HG02571 (cell line): Measurements from ENCODE around the gene PSAPL1.

Source experiments
- ATAC-seq: cut with Tn5 transposase; IDR thresholded peaks from one replicate; pipeline ENCODE4 v1.9.1; 2021; ENCODE audit warnings: mild to moderate bottlenecking, moderate library complexity; ENCODE audit not compliant: unreplicated experiment

PSAPL1 gene

DNA sequence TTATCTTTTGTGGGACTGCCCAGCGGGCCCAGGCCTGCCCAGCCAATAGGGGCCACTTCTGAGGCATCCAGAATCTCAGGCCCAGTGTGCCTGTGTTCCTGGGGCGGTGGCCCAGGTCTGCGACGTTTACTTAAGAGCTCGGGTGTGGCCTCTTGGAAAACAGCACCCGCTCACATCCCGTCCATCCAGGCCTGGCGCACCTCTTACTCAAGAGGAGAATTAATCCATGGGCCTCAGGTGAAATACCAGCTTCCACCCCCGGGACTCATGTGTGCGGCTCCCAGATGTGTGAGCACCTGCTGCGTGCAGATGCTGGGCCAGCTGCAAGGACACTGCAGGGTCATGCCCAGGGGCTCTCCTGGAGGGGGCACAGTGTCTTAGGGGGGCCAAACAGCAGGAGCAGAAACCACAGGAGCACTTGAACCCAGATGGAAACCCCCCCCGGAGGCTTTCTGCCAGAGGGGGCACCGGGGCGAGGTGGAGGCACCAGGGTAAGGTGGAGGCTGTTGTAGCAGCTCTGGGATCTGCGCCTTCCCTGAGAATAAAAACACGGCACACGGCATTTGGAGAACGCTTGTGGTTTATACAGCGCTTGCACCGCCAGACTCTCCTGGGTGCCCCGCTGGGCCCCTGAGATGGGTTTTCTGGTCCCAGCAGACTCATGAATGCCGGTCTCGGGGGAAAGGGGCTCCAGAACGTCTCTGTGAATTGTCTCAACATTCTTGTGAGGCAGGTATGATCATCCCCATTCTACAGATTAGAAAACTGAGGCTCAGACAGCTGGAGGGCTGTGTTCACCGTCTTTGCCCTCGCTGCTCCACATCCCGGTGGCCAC, 2.8 kb downstream of the PSAPL1 start:
- ATAC-seq = no peak

DNA sequence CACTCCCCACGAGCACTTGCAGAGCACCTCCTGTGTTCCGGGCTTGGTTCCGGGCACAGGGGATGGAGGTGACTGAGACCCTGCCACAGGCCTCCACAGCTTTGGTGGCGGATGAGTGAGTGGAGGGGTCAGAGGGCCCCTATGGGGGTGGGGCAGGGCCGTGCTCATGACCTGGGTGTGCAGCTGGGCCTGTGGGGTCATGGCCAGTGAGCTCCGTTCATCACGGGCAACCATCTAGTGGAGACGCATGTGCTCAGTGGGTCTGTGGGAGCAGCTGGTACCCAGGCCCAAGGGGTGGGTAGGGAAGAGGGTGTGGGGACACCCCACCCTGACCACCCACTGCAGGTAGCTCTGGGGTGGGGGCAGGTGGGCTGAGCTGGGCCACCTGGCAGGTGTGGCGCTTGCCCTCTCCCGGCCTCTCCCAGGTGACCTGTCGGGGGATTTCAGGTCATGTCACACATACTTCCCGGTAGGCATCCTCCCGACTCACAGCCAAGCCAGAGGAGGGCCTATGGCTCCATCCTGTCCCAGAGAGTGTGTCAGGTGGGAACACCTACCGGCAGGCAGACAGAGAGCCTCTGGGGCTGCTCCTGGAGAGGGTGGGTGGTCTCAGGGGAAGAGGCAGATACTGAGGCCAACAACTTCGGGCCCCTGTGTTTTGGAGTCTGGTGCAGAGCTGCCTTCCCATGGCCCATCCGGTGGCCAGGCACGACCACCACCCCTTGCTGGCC, 3.6 kb downstream of the PSAPL1 start:
- no peak for ATAC-seq

DNA sequence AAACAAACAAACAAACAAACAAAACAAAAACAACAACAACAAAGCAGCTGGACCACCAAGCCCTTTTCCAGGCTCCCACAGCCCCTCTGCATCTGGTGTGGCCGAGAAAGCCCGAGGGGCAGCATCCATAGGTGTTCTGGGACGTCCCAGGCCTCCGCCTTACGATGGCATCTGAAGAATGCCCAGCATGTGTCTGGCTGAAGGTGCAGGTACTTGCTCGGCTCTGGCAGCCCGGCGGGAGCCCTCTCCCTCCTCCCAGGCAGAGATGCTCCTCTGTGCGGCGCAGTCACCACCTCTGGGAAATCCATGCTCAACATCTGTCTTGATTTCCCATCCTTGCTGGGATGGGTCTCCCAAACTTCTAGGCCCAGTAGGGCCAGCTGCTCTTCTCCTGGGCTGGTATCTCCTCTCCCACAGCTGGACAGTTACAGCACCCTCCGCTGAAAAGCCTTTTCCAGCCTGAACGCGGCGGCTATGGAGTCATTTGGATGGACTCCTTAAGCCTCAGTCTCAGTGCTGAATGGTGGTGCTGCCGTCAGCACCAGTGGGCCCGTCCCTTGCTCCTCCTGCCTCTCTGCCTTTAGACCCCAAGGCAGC, 4.3 kb downstream of the PSAPL1 start:
- no peak for ATAC-seq

DNA sequence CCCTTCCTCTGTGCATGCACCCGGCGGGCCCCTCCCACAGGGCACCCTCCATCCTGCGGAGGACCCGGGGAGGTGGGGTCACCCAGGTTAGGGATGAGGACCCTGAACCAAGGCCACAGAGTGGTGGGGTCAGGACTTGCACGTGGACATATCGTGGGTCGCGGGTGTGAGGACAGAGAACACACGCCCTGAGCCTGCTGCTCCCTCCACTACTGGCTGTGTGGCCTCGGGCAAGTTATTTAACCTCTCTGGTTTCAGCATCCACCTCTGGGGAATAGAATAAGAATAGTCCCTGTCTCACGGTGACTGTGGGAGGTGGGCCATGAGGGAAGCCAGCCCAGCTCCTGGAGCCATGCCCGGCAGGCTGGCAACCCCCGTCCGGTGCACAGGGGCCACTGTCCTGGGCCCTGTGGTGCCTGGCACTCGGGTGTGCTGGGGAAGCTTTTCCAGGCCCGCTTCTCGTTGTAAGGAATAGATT, 5.1 kb downstream of the PSAPL1 start:
- no peak for ATAC-seq

DNA sequence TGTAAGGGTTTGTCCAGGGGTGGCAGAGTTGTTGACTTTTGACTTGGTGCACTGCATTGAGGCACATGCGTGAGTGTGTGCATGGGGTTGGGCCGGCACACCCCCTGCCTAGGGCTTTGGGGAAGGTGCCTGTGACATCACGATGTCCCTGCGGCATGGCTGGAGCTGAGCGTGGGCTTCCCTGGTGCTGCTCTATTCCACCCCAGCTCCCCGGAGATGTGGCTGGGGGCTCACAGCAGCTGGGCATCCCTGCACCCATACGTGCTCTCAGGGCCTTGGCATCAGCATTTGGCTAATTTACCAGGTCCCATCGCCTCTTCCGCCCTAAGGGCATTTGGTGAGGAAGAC, 5.7 kb downstream of the PSAPL1 start:
- no peak for ATAC-seq

DNA sequence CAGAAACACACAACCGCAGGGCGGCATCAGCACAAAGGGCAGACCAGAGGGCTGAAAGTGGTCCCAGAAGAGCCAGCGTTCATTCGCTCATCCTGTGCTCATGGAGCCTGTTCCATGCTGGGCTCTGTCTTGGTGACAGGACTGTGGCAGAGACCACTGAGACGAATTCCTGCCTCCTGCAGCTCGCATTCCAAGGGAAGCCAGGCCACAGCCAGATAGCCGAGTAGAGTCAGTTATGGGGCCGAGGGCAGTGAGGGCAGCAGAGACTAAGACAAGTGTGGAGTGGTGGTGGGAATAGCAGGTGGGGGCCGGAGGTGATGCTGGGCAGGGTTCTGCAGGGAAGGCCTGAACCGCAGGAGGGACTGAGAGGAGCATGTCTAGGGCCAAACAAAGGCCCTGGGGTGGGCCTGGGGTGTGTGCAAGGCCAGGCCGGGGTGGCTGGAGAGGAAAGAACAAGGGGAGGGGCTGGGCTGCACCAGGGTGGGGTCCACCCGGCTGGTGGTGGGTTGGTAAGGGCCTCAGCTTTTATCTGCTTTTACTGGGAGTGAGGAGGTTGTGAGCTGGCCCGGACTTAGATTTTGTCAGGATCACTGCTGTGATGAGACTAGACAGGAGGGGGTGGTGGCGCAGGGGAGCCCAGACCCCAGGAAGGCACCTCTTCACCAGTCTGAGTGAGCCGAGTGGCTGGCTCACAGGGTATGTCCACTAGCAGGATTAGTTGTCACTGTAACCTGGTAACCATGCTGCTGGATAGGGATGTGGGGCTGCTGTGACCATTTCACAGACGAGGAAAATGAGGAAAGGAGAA, 6.3 kb downstream of the PSAPL1 start:
- ATAC-seq = no peak

DNA sequence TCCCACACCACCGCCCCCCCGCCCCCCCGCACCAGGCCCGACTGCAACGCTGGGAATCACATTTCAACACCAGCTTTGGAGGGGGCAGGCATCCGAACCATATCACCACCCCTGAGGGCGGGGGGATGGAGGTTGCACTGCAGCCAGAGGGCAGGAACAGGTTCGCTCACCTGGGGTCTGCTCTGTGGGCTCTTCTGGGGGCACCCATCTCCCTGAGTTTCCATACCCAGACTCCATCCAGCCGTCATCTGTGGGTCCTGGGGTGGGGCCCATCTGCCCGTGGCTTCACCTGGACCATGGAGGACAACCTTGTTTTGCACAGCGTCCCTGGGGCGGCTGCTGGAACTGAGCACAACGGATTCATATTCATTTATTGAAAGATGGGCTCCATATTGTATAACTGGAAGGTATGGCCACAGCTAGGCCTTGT, 6.9 kb downstream of the PSAPL1 start:
- no peak for ATAC-seq

DNA sequence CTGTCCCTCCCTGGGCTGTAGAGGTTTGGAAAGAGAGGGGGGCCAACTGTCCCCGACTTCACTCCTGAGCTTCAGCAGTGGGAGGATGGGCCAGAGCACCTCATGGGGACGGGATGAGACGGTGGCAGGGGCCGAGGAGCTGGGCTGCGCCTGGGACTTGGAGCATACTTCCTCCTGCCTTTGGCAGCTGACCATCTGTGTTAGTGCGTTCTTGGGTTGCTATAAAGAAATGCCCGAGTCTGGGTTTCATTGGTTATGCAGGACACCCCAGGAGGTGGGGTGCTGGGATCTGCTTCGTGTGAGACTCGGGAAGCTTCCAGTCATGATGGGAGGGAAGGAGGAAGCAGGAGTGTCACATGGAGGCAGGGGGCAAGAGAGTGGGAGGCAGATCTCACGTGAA, 7.4 kb downstream of the PSAPL1 start:
- ATAC-seq = no peak

DNA sequence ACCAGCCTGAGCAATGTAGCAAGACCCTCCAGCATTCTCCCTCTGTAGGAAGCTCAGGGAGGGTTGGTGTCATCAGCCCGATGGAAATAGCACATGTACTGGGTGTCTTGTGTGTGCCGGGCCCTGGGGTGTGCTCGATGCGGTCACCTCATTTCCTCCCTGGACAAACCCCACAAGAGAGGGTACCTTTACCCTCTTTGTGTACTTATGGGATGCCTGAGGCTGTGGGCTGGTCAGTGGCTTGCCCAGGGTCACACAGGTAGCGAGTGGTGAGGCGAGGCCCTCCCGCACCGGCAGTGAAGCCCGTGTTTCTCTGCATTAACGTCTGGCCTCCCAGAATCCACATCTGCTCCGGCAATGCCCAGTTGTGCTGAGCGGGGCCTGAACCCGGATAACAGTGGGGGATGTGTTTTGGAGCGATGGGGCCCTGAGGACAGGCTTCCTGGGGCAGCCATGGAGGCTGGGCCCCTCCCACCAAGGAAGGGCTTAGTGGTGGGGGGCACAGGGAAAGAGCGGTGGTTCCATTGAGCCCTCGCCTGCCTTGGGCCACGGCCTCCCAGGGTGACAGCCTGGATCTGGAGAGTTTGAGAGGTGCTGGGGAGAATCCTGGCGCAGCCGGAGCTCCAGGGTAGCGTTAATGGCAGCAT, 8.1 kb downstream of the PSAPL1 start:
- ATAC-seq = no peak

DNA sequence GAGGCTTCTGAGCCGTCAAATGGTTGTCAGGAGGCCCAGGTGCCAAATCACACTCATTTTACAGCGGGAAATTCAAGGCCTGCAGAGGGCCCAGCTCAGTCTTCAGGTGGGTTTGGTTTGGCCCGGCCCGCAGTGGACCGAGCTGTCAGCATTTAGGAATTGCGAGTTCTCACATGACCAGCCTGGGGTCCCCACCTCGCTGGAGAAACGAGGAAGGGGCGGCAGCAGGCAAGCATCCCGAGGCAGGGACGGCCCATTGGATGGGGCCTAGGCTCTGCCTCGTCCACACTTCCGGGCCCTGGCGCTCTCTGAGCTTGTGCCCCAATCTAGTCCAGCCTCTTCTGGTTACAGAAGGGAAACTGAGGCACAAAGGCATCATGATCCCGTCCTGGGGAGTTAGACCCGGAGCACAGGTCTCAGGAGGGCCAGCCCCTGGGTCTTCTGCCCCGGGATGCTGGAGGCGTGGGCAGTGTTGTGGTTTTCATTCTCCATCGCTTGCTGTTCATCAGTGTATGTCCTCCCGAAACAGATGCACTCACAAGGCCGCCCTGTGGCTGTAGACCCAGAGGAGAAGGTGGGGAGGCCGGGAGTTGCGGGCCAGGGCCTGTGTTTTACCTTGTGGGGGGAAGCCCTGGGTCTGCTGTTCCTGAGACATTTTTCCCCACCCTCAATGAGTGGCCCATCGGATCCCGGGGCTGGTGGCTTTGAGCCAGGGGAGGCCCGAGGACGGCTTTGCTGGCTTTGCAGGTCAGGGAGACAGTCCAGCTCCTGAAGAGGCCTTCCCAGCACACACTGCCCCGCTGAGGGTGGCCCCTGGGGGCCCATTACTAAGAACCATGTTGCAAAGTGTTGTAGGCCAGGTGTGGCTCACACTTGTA, 8.9 kb downstream of the PSAPL1 start:
- ATAC-seq = no peak

DNA sequence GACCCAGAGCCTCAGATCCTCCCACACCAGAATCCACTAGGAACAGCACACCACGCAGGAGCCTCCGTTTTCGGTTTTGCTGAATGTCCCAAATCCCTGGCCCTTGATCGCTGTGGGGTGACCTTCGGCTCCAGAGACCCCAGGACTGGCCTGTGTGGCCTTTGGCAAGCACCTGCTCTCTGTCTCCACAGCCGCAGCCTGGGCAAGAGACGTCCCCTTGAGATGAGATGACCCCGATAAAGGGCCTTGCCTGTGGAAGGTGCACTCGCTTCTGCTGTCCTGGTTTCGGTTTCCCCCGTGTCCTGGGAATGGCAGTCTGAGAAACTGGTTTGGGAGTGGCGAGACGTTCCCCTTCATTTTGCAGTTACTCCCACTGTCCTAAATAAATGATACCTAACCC, 9.6 kb downstream of the PSAPL1 start:
- ATAC-seq = no peak

DNA sequence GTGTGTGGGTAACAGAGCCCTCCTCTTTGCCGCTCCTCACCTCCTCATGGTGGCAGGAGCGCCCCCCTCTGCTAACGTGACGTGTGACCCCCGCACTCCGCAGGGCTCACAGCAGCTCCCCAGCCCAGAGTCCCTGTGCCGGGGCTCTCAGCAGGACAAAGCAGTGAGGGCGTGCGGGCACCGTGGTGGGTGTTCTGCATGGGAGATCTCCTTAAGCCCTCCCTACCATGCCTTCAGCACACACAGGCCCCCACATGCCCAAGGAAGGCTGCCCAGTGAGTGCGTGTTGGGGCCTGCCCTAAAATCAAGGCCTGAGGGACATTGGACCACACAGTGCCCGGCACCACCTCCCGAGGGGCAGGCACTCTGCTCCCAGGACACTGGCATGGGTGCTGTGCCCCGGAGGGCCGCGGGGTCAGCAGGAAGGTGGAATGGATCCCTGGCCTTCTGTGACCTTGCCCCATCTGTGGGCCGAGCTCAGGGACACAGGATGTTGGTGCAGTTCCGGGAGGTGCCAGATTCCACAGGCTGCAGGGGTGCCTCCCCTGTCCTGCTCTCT, 10.1 kb downstream of the PSAPL1 start:
- no peak for ATAC-seq

DNA sequence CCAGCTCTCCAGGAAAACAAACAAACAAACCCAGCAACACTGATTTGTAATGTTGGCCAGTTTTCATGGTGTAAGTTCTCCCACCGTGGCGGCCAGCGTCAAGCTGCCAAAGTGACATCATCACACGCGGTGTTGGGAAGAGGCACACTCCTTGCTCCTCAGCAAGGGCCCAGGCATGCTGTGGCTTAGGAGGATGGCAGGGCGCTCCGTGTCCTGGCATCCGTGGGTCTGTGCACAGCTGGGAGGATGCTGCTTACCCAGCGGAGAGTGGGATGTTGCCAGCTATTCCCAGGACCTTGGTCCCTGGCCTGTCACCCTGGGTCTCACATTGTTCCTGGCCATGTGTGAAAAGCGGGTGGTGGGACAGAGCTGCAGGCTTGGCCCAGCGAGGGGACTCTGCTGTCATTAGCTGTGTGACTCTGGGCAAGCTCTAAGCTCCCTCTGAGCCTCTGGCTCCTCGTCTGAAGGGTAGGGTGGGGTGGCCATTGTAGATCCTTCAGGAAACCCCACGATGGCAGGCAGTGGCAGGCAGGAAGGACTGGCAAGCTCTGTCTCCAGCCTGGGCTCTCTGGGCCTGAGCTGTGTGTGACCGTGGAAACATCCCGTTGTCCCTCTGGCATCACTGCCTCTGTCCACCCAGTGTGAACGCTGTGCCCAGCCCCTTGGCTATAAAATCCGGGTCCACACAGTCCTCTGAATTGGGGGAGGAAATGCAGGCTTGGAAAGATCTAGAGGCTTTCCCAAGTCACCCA, 10.8 kb downstream of the PSAPL1 start:
- ATAC-seq = no peak

DNA sequence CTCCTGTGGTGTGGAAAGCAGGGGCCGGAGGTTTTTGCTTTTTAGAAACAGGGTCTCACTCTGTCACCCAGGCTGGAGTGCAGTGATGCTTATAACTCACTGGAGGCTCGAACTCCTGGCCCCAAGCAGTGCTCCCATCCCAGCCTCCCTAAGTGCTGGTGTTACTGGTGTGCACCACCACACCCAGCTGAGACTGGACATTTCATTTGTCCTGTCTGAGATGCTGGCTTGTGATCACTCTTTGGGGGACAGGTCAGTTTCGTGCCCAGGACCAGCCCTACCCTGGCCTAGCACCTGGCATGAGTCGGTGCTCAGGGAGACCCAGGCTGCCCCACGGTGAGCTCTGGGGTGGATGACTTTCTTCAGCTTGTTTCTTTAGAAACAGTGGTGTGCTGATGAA, 11.3 kb downstream of the PSAPL1 start:
- ATAC-seq = no peak

DNA sequence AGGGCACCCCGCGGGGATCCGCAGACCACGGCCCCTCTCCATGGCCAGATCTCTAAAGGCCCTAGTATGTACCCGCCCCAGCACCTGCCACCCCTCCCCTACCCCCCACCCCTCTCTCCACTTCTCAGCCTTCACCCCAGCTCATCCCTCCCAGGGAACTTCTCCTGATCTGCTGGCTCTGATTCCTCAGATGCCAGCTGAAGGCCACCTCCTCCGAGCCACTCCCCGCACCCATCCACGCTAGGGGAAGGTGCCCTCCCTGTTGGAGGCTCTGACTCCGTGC, 11.9 kb downstream of the PSAPL1 start:
- ATAC-seq = no peak

DNA sequence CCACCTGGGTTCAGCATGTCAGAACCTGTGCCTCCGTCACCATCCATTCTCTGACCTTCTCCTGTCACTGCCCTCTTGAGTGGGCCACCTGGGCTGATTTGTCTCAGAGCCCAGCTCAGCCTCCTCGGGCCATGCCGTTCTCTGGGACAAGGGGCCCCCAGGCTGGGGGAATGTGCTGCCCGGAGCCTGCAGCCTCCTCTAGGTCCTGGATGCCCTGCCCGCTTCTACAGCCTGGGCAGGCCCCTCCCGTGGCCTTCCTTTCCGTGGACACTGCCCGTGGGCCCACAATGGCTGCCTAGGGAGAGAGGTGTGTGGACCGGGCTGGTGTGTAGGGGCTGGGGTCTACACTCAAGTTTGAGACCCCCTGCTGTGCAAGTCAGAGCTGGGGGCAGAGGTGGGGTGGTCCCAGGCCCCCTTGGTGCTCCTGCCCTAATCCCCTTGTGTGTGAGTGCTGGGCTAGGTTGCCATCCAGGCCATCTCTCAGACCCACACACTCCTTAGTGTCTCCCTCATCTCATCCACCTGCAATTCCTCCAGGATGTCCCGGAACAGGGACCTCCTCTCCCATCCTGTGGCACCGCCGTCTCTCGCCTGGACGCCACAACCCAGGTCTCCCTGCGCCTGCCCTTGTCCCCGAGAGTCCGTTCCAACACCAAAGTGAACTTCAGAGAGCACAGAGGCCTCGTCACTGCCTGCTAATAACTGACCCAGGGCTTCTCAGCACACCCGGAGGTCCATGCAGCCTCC, 12.4 kb downstream of the PSAPL1 start:
- no peak for ATAC-seq

DNA sequence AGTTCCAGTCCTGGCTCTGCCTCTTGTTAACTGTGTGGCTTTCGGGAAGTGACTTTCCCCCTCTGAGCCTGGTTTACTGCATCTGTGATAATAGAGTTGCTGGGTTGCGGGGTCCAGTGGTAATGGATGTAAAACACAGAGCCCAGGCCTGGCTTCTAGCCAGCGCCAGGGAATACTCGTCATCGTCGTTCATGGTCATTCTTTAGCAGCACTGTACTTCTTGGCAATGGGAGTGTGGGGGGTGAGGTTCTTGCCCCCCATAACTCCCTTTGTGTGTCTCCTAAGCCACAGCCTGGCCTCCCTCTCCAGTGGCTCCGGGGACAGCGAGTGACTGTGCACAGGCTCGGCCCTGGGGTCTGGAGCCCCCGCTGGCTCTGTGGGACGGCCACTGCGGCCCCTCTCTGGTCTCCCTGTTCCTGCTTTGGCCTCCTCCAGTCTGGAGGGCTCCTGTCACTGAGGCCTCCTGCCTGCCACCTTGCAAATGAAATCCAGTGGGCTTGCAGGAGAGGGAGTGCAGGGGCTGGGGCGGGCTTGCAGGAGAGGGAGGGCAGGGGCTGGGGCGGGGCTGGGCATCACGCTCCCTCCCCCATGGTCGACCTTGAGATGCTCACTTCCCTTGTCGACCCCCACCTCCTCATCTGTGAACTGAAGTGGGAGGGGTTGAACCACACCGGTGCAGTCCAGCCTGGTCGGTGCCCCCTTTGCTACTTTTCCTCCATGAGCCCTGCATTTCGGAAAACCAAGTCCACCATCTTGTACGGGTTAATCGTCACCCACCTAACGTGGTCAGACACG, 13.2 kb downstream of the PSAPL1 start:
- no peak for ATAC-seq
